GM23338 (cell line): ENCODE measurements around the gene HIPK1. TPM values are rescaled to one million over a fixed set of nuclear protein-coding genes. Genes with fewer than 3 reads are reported as not detected.
A peak's percentile ranks its signal among the peaks of the same experiment; 100 is the strongest.

Experiments used
- ATAC-seq: fragments of 200-7000 bp; cut with Tn5 transposase; 3 replicates; pipeline ENCODE4 v1.9.1; 2020
- DNase-seq: peaks from one replicate; pipeline ENCODE4 v3.0.0-alpha.2; 2015; ENCODE audit warnings: low spot score
- H2AFZ ChIP-seq: fragments of 200-600 bp; sonication (generic); 2 replicates; pipeline ENCODE4 v1.8.0; 2016; ENCODE audit warnings: antibody characterized with exemption, mild to moderate bottlenecking, moderate library complexity
- H3F3A ChIP-seq: fragments of 200-600 bp; sonication (generic); replicated peaks from 2 replicates; pipeline ENCODE4 v1.8.0; 2017; ENCODE audit warnings: antibody characterized with exemption, mixed run types, low read depth
- H3K27ac ChIP-seq: fragments of 200-600 bp; sonication (generic); 2 replicates; pipeline ENCODE4 v1.6.1; 2016; ENCODE audit warnings: low read depth
- H3K27me3 ChIP-seq: fragments of 200-600 bp; sonication (generic); 2 replicates; pipeline ENCODE4 v1.8.0; 2016; ENCODE audit warnings: mild to moderate bottlenecking, mixed run types, moderate library complexity; ENCODE audit not compliant: insufficient read depth
- H3K36me3 ChIP-seq: fragments of 200-600 bp; sonication (generic); 2 replicates; pipeline ENCODE4 v1.8.0; 2016; ENCODE audit warnings: mild to moderate bottlenecking; ENCODE audit not compliant: insufficient read depth
- H3K4me1 ChIP-seq: fragments of 200-600 bp; sonication (generic); 2 replicates; pipeline ENCODE4 v1.8.0; 2016; ENCODE audit warnings: mild to moderate bottlenecking, moderate library complexity; ENCODE audit not compliant: insufficient read depth
- H3K4me2 ChIP-seq: fragments of 200-600 bp; sonication (generic); 2 replicates; pipeline ENCODE4 v1.7.1; 2017; ENCODE audit warnings: mixed run types
- H3K4me3 ChIP-seq: fragments of 200-600 bp; sonication (generic); 2 replicates; pipeline ENCODE4 v1.6.1; 2016; ENCODE audit warnings: mixed run types
- H3K79me2 ChIP-seq: fragments of 200-600 bp; sonication (generic); replicated peaks from 2 replicates; pipeline ENCODE4 v1.8.0; 2017; ENCODE audit warnings: mild to moderate bottlenecking; ENCODE audit not compliant: insufficient read depth
- H3K9me2 ChIP-seq: fragments of 200-600 bp; sonication (generic); 2 replicates; pipeline ENCODE4 v1.8.0; 2017; ENCODE audit not compliant: insufficient read depth
- H4K20me1 ChIP-seq: fragments of 200-600 bp; sonication (generic); replicated peaks from 2 replicates; pipeline ENCODE4 v1.8.0; 2017; ENCODE audit warnings: mild to moderate bottlenecking; ENCODE audit not compliant: insufficient read depth
- H3K27ac Mint-ChIP-seq: 2 replicates; pipeline ENCODE4 v1.8.0; 2020; ENCODE audit warnings: inconsistent platforms, mild to moderate bottlenecking, moderate library complexity, mixed read lengths
- H3K27me3 Mint-ChIP-seq: 3 replicates; pipeline ENCODE4 v1.8.0; 2022; ENCODE audit warnings: low read depth, mild to moderate bottlenecking, moderate library complexity, mixed read lengths, inconsistent platforms; ENCODE audit not compliant: insufficient read depth, poor library complexity
- H3K36me3 Mint-ChIP-seq: 3 replicates; pipeline ENCODE4 v1.8.0; 2021; ENCODE audit warnings: low read depth, mild to moderate bottlenecking, inconsistent platforms, moderate library complexity, mixed read lengths
- H3K4me1 Mint-ChIP-seq: 3 replicates; pipeline ENCODE4 v1.8.0; 2020; ENCODE audit warnings: mild to moderate bottlenecking, inconsistent platforms, mixed read lengths
- H3K4me3 Mint-ChIP-seq: 3 replicates; pipeline ENCODE4 v1.8.0; 2021; ENCODE audit warnings: moderate library complexity, mild to moderate bottlenecking, inconsistent platforms, mixed read lengths
- H3K9me3 Mint-ChIP-seq: 3 replicates; pipeline ENCODE4 v1.8.0; 2020; ENCODE audit warnings: moderate library complexity, mild to moderate bottlenecking, inconsistent platforms, mixed read lengths
- ZNF462 ChIP-seq: fragments of 250-450 bp; sonication (Bioruptor Pico); IDR thresholded peaks from 2 replicates; pipeline ENCODE4 v1.5.0; 2020; ENCODE audit warnings: mild to moderate bottlenecking, moderate library complexity
- polyA plus RNA-seq: library from polyadenylated mRNA; unstranded; fragments of >200 nt; fragmentation: Nextera tagmentation; extraction: Ambion mirVana; gene quantifications from 2 replicates; pipeline ENCODE4 v1.2.1, GENCODE V29; 2016
- total RNA-seq: library from RNA; depleted of rRNA; stranded (reverse); fragments of >200 nt; shearing (Covaris generic); gene quantifications from 2 replicates; pipeline ENCODE4 v1.2.3, GENCODE V29; 2014
- TF ChIP-seq, protein P1 (sequence below), 2 experiments: fragments of 200-600 bp in 1 of 2; sonication (generic) in 1 of 2; conservative IDR thresholded peaks; 2 replicates each; pipeline versions ENCODE4 v1.5.1 to v1.6.1; 2016 to 2017; ENCODE audit warnings: antibody characterized with exemption in 2 of 2, low read depth in 2 of 2, mild to moderate bottlenecking in 2 of 2, moderate library complexity in 1 of 2

Gene HIPK1
- total and polyA plus RNA-seq, 2 experiments from 2014 or later, result 14.3 to 47.5 TPM

- no peaks in the 10 kb centered on the region for H3K9me3 Mint-ChIP-seq
- Histone ChIP-seq H3K4me3 (peak overlapping the region; percentile 97), H2AFZ (peak overlapping the region; percentile 60; the same call in 1 of the 2 replicates), H3F3A (0 out of 2 replicates have a peak, but pooled peaks cover 8% of the 10 kb centered on the region), H3K27ac (peak overlapping the region; percentile 65; the same call in 1 of the 2 replicates), H3K9me2 (no peaks in the 10 kb centered on the region), H3K4me1 (peaks cover 25% of the 10 kb centered on the region), H3K36me3 (no peaks in the 10 kb centered on the region), H4K20me1 (peaks cover 8% of the 10 kb centered on the region; the same call in 1 of the 2 replicates), H3K79me2 (peaks cover 51% of the 10 kb centered on the region), H3K27me3 (no peaks in the 10 kb centered on the region), H3K4me2 (peak overlapping the region; percentile 89)
- no peak overlapping the region for H3K27ac Mint-ChIP-seq
- peaks cover 25% of the 10 kb centered on the region for H3K4me1 Mint-ChIP-seq
- no peaks in the 10 kb centered on the region; the same call in 2 of the 3 replicates for H3K36me3 Mint-ChIP-seq
- DNase-seq (peak; percentile 68), ATAC-seq (peak; percentile 61)
- TF ChIP-seq ZNF462 (CRISPR knock-in tag), result no peak
- TF ChIP-seq, protein P1, sequence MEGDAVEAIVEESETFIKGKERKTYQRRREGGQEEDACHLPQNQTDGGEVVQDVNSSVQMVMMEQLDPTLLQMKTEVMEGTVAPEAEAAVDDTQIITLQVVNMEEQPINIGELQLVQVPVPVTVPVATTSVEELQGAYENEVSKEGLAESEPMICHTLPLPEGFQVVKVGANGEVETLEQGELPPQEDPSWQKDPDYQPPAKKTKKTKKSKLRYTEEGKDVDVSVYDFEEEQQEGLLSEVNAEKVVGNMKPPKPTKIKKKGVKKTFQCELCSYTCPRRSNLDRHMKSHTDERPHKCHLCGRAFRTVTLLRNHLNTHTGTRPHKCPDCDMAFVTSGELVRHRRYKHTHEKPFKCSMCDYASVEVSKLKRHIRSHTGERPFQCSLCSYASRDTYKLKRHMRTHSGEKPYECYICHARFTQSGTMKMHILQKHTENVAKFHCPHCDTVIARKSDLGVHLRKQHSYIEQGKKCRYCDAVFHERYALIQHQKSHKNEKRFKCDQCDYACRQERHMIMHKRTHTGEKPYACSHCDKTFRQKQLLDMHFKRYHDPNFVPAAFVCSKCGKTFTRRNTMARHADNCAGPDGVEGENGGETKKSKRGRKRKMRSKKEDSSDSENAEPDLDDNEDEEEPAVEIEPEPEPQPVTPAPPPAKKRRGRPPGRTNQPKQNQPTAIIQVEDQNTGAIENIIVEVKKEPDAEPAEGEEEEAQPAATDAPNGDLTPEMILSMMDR (conservative IDR thresholded peaks at IDR 0.05; ENCODE audit: low read depth in 2 of 2), result peak in 1 of 2 experiments; percentile 34; a peak in 2 of 4 replicates
- peak overlapping the region; percentile 90 for H3K4me3 Mint-ChIP-seq
- H3K27me3 Mint-ChIP-seq, result peaks cover 5% of the 10 kb centered on the region
These were observed 800 bp downstream of the HIPK1 start for GRCh38 chr1:113929750-113930498.
